Activated effector memory CD4-positive, alpha-beta T cell treated with Interleukin-2 at 50 U/mL for 16 hours (primary cell): Measurements from ENCODE around the gene DNAJA3.

ENCODE experiments used
- DNase-seq: peaks from one replicate; pipeline ENCODE4 v3.0.0-alpha.2; 2020

DNAJA3 gene

DNA sequence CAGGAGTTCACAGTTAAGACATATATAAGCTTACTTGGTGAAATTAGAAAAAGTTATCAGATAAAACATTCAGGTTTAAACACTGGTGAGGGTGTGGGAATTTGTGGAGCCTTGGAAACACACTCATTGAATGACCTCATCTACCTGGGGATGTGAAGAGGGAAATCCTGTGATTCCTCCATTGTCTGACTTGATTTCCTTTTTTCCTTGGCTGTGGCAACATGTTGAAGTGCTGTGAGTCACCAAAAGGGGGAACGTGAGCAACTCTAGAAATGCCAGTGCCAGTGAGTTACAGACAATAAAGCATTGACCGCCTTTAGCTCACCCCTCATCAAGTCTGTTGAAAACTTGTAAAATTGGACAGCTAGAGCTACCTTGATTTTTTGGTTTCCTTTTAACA, 52.3 kb downstream of the DNAJA3 start:
- DNase-seq, result no peak

- no peak for DNase-seq
Observed at GRCh38 chr16:4481526-4481925, 55.9 kb downstream of the DNAJA3 start.

GRCh38 chr16:4481963-4482362, 56.3 kb downstream of the DNAJA3 start:
- DNase-seq, result no peak

DNA sequence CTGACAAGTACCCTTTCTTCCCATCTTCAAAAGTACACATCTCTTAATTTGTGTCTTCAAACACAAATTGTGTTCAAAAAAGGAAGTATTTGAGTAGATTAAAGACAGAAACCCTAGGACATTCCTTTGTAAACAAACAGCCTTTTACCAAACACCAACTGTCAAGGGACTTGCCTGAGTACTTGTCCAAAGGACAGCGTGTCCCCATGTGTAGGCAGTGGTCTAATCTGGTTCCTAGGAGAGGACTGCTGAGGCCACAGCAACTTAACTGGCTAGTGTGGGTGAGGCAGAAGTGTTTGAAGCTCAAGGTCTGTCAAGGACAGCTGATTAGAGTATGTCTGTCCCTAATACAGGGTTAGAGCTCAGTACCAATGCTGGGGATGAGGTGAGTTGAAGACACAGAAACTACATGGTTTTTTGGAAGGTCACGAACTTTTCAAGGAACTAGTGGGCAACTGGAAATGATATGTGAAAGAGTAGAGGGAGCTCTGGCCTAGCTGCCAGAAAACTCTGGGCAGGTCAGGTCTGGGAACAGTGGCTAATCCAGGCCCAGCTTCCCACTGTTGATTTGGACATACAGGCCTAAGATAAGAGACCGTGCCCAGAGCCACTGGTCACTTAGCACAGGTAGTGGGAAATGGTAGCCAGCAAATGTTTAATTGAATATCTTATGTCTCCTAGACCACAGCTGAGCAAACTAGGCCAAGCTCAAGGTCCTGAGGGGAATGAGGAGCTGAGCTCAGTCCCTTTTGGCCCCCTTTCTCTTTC, 60.6 kb downstream of the DNAJA3 start:
- no peak for DNase-seq

DNA sequence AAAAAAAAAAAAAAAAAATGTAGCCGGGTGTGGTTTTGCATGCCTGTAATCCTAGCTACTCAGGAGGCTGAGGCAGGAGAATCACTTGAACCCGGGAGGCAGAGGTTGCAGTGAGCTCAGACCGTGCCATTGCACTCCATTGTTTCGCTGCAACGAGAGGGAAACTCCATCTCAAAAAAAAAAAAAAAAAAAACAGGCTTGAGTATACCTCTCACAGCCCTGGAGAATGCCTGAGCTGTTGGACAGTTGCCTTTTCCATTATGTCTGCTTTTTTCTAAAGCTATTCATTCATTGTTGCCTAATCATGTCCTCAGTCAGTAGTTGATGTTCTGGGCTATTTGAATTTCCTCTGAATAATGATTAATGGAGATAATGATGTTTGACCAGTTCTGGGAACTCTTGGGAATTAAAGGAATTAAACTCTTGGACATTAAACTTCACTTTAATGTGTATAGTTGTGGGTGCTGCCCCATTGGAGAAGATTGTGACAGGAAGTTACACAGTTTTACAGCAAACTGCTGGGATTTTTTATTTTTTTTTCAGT, 62.4 kb downstream of the DNAJA3 start:
- no peak for DNase-seq

- DNase-seq, result no peak
Observed at GRCh38 chr16:4488499-4488967, 62.9 kb downstream of the DNAJA3 start.

- no peak for DNase-seq
Observed at GRCh38 chr16:4489030-4489429, 63.4 kb downstream of the DNAJA3 start.

DNA sequence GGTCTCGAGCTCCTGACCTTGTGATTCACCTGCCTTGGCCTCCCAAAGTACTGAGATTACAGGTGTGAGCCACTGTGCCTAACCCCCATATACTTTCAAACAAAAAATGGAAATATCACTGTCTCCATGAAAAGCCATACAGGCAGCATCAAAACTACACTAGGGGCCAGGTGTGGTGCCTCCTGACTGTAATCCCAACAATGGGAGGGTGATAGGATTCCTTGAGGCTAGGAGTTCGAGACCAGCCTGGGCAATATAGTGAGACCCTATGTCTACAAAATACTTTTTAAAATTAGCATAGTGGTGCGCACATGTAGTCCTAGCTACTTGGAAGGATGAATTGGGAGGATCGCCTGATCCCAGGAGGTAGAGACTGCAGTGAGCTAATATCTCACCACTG, 66.2 kb downstream of the DNAJA3 start:
- DNase-seq, result no peak

GRCh38 chr16:4494746-4495490, 69.2 kb downstream of the DNAJA3 start:
- DNase-seq, result no peak

DNA sequence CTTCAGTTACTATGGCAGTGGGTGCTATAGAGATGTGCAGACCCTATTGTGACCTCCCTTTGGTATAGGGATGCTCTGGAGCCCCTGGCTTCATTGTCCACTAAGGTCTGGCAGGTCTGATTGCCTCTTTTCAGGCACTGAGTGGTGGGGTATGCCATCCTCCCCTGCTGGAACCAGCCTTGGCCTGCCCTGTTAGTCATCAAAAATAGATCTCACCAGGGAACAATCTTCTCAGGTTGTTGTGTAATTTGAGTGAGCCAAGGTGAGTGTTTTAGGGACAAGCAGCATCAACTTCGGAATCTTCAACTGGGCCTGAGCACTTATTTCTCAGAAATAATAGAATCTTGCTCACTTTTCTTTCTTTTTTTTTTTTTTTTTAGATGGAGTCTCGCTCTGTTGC, 70.1 kb downstream of the DNAJA3 start:
- DNase-seq, result no peak

DNA sequence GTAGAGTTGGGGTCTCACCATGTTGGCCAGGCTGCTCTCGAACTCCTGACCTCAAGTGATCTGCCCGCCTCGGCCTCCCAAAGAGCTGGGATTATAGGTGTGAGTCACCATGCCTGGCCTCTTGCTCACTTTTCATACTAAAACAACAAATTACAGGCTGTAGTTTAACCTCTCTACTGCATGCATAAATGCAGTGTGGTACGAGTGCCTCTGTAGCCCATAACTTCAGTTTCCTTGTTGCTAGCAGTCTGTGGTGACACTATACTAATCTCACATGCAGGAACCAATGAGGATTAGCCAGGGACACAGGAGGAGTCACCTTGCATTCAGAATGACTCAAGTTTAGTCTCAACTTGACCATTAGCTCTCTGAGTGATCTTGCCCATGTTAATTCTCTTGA, 70.6 kb downstream of the DNAJA3 start:
- no peak for DNase-seq

GRCh38 chr16:4498546-4499195, 73.0 kb downstream of the DNAJA3 start:
- DNase-seq, result no peak

GRCh38 chr16:4499196-4499555, 73.5 kb downstream of the DNAJA3 start:
- DNase-seq, result no peak

- DNase-seq, result no peak
Observed at GRCh38 chr16:4500272-4500671, 74.6 kb downstream of the DNAJA3 start.

DNA sequence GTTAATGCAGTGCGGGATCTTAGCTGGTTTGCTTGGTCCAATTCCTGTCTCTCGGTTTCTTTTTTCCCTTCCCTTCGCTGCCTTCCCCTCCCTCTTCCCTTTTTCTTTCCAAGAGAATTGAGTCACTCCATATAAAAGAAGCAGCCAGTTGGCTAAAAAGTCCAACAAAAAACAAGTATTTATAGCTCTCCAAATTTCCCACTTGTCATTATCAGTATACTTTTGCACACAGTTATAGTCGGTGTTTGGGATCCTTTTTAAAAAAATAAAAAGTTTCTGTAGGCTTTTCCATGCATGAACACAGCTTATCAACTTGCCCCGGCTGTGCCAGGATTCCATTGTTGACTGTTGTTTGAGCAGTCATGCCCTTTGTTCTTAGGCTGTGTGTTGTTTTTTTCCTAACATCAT, 75.4 kb downstream of the DNAJA3 start:
- no peak for DNase-seq

- DNase-seq, result peak; percentile 70
Observed at GRCh38 chr16:4505356-4506147, 79.9 kb downstream of the DNAJA3 start.
